Activated gamma-delta T cell treated with anti-CD3 and anti-CD28 coated beads, Interleukin-2, amount 50 U/mL, for 16 hours (primary cell): ENCODE data around the gene PHF3.

ENCODE experiments used
- DNase-seq: peaks from one replicate; pipeline ENCODE4 v3.0.0-alpha.2; 2020; ENCODE audit warnings: low read depth

Gene PHF3

DNA sequence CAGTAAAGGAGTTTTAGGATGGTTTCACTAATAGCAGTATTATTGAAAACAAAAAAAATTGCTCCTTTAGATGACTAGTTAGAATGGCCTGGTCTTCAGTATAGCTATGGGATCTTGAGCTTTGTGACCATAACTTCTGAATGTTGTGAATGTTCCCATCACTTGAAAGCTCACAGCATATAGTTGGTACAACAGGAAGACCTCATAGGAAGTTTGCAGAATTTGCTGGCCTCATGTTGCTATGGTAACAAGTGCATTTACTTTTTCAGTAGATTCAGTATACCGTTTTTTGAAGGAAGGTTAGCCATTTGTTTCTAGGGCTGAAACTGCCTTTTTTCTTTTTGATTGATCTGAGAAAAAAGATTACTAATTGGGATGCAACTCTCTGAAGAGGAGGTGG, 8.3 kb downstream of the PHF3 start:
- no peak for DNase-seq

DNA sequence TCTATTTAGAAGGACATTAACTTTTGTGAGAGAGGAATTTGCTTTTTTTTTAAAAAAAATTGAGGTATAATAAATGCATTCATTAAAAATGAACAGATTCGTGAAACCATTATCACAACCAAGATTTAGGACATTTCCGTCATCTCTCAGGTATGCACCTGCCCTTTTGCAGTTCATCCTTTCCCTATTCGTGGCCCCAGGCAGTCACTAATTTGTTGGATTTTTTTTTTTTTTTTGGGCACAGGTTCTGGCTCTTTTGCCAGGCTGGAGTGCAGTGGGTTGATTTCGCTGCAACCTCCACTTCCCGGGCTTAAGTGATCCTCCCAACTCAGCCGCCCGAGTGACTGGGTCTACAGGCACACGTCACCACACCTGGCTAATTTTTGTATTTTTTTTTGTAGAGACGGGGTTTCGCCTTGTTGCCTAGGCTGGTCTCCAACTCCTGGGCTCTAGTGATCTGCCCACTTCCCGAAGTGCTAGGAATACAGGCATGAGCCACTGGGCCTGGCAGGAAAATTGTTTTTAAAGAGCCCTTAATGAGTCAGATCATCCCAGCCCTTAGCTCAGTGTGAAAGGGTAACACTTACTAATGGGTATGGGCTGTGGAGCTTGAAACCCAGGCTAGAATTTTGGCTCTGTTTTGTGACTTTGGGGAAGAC, 9.2 kb downstream of the PHF3 start:
- no peak for DNase-seq

DNA sequence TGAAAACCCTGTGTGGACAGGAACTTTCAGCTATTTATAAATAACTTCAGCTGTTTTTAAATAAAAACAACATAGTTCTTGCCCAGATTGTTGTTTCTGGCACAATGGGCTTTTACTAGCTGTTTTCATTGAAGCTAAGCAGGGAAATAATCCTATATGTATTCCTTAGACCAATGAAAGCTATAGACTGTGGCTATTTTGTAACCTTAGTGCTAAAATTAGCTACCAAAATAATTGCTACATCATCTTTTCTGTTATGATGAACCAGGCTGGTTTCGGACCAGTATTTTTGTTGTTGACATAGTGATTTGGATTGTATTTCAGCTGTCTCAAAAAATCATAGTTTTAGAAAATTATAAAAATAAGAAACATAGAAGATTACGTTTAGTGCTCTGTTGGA, 13.7 kb downstream of the PHF3 start:
- no peak for DNase-seq

DNA sequence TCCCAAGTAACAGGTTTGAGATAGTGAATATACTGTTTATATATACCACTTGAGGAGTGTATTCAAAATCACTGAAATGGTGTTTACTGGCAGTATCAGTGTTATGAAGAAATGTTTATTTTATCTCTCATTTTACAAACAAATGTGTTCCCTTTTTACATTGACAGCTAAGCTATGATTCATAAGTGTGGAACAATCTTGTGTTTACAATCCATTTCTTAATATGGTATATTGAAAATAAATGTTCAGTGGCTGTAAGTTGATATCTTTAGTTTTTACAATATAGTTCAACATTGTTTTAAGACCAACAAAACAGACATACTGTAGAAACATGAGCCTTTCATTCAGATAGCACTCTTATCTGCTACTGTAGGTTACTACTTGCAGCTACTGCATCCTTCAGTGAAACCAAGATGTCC, 14.3 kb downstream of the PHF3 start:
- no peak for DNase-seq

DNA sequence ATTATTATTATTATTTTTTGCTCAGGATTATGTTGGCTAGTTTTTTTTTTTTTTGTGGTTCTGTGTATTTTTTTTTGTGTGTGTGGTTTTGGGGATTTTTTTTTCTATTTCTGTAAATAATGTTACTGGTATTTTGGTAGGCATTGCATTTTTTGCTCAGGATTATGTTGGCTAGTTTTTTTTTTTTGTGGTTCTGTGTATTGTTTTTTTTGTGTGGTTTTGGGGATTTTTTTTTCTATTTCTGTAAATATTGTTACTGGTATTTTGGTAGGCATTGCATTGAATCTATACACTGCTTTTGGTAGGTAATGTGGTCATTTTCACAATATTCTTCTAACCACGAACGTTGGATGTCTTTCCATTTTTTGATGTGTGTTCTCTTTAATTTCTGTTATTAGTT, 17.4 kb downstream of the PHF3 start:
- DNase-seq: no peak

DNA sequence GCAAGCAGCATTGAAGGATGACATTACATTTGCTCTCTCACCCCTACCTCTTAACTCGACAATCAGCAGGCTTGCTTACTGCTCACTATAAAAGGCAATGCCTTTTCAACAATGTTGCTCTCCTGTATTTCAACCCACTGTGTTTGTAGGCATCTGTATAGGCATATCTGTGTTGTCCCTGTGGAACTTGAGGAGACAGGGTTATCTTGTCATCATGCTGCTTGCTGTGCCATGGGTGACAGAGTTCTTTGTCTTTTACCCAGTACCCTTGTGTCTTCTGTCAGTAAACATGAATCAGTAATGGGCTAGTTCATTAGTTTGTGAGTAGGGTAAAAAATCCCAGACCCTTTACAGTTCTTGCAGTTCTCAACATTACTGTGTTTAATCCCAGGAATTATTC, 25.2 kb downstream of the PHF3 start:
- no peak for DNase-seq

DNA sequence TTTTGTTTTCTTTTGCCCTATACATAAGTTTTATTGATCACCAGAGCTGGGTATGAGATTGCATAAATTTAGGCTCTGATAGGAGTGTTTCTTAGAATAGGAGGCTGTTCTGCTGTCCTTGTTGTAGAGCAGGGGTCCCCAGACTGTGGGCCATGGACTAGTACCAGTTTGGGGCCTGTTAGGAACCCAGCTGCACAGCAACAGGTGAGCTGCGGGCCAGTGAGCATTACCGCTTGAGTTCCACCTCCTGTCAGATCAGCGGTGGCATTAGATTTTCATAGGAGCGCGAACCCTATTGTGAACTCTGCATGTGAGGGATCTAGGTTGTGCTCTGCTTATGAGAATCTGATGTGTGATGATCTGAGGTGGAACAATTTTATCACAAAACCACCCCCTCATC, 26.2 kb downstream of the PHF3 start:
- DNase-seq: no peak

DNA sequence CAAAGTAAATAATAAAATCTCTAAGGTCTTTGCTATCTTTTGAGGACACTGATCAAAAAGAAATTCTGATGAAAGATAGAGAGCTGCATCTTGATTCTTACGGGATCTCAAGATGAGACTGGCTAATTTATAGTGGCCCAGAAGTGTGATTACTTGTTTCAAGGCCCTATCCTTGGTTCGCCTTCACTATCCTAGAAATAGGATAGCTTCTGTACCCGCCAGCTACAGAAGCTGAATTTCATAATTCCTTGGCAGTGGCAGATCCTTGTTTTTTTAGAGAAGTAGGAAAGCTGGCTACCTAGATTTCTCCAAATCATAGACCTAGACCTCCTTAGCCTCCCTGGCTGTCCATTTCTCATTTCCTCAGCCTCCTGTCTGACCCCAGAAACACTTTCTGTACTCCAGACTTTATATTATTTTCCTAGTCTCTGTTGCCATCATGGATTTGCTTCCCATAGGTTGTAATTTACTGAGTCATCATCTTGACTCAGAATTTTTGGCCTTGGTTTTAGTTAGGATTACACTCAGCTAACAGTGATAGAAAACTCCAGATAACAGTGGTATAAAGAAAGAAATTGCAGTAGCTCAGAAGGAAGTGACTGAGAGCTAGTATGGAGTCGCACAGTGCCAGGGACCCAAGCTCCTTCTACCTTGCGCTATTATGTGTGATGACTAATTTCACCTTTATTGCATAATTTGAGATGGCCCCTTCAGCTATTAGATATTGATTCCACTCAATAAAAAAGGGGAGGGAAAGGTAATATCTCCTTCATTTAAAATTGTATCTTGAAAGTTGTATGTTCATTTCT, 27.7 kb downstream of the PHF3 start:
- DNase-seq: no peak

DNA sequence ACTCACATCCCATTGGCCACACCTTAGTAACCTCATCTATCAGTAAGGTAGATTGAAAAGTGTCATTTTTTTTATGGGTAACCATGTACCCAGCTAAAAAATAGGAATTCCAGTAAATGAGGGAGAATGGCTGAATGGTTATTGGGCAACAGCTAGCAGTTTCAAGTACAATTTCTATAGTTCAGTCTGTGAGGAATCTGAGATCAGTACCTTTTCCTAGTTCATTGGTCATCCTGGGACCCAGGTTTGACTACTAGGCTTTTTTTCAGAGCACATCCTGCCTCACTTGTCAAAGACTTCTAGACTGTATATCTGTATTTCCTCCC, 28.3 kb downstream of the PHF3 start:
- DNase-seq: no peak

DNA sequence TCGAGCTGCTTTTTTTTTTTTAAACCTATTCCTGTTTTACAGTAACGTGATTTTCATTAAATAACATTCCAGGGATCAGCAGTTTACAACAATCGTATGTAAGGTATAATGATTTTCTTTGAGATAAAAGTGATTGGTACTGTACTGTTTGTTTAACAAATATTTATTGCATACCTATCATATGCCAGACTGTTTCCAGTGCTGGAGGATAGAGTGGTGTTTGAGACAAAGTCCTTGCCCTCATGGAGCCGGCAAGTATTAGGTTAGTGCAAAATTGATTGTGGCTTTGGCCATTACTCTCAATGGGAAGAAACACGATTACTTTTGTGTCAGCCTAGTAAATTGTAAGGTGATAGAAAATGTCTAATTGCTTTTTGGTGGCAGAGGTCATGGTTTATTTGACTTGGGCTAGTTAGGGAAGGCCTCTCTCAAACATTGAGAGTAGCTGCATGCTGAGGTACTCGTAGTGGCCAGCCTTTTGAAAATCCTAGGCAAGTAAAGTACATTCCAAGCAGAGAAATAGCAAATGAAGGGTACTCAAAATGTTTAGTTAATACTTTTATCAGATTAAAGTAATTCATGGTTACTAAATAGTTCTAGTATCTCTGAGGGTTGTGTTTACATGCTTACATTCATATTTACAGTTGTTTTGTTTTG, 35.6 kb downstream of the PHF3 start:
- no peak for DNase-seq

DNA sequence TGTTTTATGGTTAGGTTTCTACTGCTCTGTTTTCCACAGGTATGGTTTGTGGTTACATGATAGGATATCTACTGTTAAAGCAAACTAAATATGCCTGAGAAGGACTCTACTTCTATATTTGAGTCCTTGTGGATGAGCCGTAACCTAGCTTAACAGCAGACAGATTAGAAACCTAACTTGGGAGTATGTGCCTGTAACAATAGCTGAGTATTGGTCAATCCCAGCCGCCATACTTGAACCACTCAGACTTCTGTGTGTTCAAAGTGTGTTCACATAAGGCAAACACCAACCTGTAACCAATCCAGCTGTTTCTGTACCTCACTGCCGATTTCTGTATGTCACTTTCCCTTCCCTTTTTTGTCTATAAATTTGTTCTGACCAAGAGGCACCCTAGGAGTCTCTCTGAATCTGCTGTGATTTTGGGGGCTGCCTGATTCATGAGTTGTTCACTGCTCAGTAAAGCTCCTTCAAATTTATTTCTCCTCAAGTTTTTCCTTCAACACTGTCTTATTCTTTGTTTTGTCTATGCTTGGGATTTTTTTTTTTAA, 37.1 kb downstream of the PHF3 start:
- no peak for DNase-seq

DNA sequence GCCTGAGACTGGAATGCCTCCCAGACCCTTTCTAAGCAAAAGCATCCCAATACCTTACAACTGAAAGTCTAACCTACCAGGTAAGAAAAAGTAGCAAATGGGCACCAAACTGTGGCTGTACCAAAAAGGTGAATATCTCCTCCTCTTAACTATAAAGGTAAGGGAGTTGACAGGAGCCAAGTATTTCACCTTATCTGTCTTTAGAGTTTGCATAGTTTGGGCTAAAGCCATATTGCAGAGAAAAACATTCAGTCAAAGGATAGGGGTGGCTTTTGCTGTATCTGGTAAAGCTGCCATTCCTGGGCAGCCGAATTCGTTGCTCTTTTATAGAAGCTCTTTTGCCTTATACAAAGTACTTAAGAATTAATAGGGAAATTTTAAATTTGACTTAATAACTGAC, 38.1 kb downstream of the PHF3 start:
- DNase-seq: no peak

DNA sequence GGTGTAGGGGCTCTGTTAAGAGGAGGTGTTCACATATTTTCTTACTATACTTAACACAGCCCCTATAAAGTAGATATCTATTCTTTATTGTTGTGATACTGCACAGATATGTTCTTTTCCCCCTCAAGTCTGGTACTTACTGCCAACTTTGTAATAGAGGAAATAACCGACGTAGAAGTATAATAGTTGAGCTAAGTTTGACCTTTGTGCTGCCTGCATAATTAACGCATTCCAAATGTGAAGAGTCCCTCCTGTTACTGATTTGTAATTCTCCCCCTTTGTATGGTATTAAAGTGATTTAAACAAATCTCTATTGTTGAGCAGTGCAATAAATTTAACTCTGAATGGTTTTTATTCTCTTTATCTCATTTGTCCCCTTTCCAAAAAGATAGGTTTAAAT, 39.0 kb downstream of the PHF3 start:
- no peak for DNase-seq

DNA sequence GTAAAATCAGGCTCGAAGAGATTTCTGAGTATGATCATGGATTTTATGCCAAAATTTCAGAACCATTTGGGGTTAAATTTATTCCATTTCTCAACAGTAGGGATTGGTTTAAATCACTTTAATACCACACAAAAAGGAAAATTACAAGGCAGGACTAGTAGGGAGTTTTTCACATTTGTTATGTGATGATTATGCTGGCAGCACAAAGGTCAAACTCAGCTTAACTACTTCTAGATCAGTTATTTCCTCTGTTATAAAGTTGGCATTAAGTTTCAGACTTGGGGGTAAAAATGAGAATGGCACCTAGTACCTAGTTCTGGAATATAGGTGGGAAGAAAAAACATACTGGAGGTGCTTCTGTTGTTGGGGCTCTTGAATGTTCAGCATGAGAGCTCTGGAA, 39.5 kb downstream of the PHF3 start:
- no peak for DNase-seq

DNA sequence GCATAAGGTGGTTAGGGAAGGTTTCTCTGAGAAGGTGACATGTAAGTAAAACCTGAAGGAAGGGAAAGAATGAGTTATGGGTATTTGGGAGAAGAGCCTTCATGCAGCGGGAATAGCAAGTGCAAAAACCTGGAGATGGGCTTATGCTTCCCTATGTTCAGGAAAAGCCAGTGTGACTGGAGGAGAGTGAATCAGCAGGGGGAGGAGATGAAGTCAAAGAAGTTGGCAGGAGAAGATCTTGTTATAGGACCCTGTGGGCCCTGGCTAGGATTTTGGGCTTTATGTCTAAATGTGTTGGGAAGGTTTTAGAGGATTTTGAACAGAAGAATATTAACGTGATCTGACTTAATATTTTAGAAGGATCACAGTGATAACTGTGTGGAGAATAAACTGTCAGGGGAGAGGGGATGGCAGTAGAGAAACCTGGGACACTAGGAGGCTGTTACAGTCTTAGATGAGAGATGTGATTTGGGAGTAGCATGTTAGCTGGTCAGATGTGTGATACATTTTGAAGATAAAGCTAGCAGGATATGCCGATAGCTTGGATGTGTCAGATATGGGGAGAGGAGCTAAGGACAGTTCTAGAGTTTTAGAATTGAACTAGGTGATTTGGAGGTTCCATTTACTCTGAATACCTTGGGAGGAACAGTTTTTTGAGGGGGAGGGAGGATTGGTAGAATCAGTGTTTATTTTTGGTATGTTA, 41.0 kb downstream of the PHF3 start:
- no peak for DNase-seq

DNA sequence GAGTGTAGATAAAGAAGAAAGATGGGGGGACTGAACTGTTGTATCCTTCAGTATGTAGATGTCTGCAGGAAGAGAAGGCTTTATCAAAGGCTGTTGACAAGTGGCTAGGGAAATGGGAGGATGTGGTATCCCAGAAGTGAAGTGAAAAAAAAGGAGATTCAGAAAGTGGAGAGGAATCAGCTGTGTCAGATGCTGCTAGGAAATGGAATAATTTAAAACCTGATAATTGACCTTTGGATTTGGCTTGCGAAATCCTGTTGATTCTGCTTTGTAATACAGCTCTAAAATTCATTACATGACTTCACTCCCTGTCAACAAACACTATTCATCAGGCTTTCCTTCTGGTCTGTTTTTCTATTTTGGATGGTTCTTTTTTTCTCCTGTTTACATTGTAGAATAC, 41.7 kb downstream of the PHF3 start:
- no peak for DNase-seq

DNA sequence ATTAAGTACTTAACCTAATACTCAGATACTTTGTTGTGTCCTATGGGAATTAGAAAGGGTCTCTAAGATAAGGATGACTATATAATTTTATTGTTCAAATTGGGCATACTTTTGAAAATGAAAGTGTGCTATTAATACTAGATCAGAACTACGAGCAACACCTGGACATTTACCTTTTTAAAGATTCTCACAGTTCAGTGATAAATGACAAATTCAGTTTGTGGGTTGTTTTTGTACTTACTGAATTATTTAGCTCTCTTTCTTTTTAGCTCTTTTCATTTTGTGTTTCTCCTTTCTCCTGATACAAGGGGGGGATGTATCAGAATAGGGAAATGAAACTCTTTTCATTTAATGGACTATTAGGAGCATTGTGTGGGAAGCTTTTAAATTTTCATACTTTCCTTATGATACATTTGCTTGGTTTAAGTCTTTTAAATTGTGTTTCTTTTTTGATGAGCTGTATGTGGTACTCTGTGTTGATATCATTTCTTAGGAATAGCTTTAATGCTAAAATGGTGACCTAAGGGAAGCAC, 47.5 kb downstream of the PHF3 start:
- no peak for DNase-seq

DNA sequence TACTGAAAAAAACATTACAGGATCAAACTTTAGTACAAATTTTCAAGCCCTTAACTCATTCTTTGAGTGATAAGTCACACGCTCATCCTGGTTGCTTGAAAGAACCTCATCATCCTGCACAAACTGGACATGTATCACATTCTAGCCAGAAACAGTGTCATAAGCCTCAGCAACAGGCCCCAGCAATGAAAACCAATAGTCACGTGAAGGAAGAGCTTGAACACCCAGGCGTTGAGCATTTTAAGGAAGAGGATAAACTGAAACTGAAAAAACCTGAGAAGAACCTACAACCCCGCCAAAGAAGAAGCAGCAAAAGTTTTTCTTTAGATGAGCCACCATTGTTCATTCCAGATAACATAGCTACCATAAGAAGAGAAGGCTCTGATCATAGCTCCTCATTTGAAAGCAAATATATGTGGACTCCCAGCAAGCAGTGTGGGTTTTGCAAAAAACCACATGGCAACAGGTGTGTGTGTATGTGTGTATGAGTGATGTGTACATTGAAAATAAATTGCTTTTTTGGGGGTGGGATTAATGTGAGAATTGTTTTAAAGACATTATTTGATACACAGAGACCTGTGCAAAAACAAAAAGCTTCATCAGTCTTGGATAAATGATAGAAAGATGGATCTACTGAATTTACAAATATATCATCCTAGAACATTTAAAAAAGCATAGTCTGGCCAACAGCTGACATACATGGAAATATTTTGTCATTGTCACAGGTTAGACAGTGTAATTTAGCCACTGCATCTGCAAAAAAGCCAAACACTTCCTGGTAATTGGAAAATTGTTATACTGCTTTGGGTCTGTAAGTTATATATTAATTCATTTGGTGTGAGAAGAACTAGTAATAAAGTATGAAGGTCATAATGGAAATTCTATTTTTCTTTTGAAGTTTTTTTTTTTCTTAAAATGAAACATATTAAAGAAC, 50.1 kb downstream of the PHF3 start:
- DNase-seq: no peak

DNA sequence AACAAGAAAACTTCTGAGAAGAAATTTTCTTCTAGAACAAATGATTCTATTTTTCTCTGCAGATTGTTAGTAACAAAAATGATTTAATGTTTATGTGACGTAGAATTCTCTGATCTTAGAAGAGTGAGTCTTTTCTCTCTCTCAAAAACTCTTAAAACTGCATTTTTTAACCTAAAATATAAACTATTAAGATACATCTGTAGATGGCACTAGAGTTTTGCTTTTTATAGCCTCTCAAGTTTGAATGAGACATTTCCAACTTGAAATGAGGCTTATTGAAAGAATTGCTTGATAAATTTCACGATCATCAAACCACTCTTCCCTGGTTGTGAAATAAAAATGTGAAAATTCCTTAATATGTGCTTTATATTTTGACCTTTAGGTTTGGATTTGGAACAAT, 53.8 kb downstream of the PHF3 start:
- DNase-seq: no peak

DNA sequence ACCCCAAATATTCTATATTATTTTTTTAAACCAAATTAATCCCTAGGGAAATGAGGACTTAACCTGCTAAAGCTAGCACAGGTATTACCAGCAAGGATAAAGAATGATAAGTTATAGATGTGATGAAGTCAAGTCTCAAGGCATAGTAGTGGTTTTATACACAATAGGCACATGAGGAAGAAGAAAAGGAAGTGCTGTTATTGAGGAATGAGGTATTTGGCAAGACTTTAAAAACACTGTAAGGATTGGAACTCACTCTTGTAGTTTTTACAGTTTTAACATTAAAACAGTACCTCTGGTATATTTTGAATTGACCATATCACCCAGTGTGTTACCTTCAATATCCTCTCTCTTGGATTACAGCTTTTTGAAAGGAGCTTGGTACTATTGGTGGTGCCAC, 54.6 kb downstream of the PHF3 start:
- no peak for DNase-seq

DNA sequence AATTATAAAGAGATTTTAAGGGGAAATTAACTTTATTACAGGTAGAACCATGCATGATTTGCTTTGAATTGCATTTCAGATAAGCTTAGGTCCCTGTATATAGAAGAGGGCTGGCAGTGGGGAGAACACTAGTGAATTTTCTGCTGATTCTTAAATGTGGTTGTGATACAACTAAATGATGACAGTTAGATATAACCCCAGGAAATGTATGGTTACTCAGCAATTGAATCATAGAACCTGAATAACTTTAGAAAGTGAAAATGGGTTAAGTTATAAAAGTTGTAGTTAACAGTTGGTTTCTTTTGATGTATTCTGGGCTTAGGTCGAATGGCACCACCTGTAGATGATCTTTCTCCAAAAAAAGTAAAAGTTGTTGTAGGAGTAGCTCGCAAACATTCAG, 70.1 kb downstream of the PHF3 start:
- no peak for DNase-seq
